Naive thymus-derived CD4-positive, alpha-beta T cell (primary cell): ENCODE results near the gene KCNQ5. TPM values are rescaled to one million over a fixed set of nuclear protein-coding genes. Genes with fewer than 3 reads are reported as not detected.
A peak's percentile ranks its signal among the peaks of the same experiment; 100 is the strongest.

ENCODE experiments used
- ATAC-seq: fragments of 150-1000 bp; cut with Tn5 transposase; 2 replicates; pipeline ENCODE4 v1.10.0; 2021; ENCODE audit warnings: mild to moderate bottlenecking, moderate library complexity
- CTCF ChIA-PET: fragments of 350-600 bp; sonication (Branson Sonifier 250); formaldehyde crosslinking; loops from one replicate; lab custom pipeline; 2021; ENCODE audit warnings: antibody characterized with exemption; lab: Charles Lee
- POLR2A ChIA-PET: fragments of 350-600 bp; sonication (Branson Sonifier 250); formaldehyde crosslinking; loops from one replicate; lab custom pipeline; 2021; ENCODE audit warnings: antibody characterized with exemption, inconsistent platforms; lab: Charles Lee
- DNase-seq, 9 donors: peaks; one replicate each; pipeline versions ENCODE4 v3.0.0 to v3.0.0-alpha.2; 2020 to 2022; ENCODE audit warnings: mixed read lengths in 1 of 9
- H3K27ac ChIP-seq: one replicate; pipeline ENCODE4 v1.7.0; 2013; ENCODE audit warnings: mild to moderate bottlenecking, low read depth, low read length, moderate library complexity
- H3K27me3 ChIP-seq, 2 donors: one replicate each; pipeline ENCODE4 v1.7.0; 2013; ENCODE audit warnings: low read length in 2 of 2, mild to moderate bottlenecking in 2 of 2, moderate library complexity in 2 of 2; ENCODE audit not compliant: control insufficient read depth in 2 of 2, insufficient read depth in 2 of 2
- H3K36me3 ChIP-seq, 3 experiments: 1 replicate in 2 of 3; 2 replicates in 1 of 3; pipeline ENCODE4 v1.7.0; 2013; ENCODE audit warnings: low read length in 3 of 3, mild to moderate bottlenecking in 3 of 3, moderate library complexity in 1 of 3; ENCODE audit not compliant: insufficient read depth in 3 of 3, control insufficient read depth in 2 of 3
- H3K4me1 ChIP-seq, 2 donors: one replicate each; pipeline ENCODE4 v1.7.0; 2013; ENCODE audit warnings: low read length in 2 of 2, mild to moderate bottlenecking in 2 of 2, moderate library complexity in 1 of 2; ENCODE audit not compliant: control insufficient read depth in 2 of 2, insufficient read depth in 2 of 2
- H3K4me3 ChIP-seq: 2 replicates; pipeline ENCODE4 v1.7.0; 2013; ENCODE audit warnings: mild to moderate bottlenecking, low read length
- H3K9me3 ChIP-seq, 3 experiments: 1 replicate in 2 of 3; 2 replicates in 1 of 3; pipeline ENCODE4 v1.7.0; 2013; ENCODE audit warnings: low read length in 3 of 3; ENCODE audit not compliant: control insufficient read depth in 2 of 3
- H3K27ac Mint-ChIP-seq, 9 donors: one replicate each; pipeline ENCODE4 v1.8.0; 2020 to 2022; ENCODE audit warnings: mixed read lengths in 9 of 9, mild to moderate bottlenecking in 8 of 9, moderate library complexity in 5 of 9, inconsistent platforms in 2 of 9
- H3K27me3 Mint-ChIP-seq, 5 donors: one replicate each; pipeline ENCODE4 v1.8.0; 2021 to 2022; ENCODE audit warnings: mixed read lengths in 5 of 5, mild to moderate bottlenecking in 1 of 5
- H3K36me3 Mint-ChIP-seq, 5 donors: one replicate each; pipeline ENCODE4 v1.8.0; 2020 to 2022; ENCODE audit warnings: mixed read lengths in 5 of 5, mild to moderate bottlenecking in 3 of 5, inconsistent platforms in 1 of 5
- H3K4me1 Mint-ChIP-seq, 7 donors: one replicate each; pipeline ENCODE4 v1.8.0; 2020 to 2022; ENCODE audit warnings: mixed read lengths in 7 of 7, mild to moderate bottlenecking in 3 of 7, inconsistent platforms in 1 of 7
- H3K4me3 Mint-ChIP-seq, 10 donors: one replicate each; pipeline ENCODE4 v1.8.0; 2020 to 2022; ENCODE audit warnings: mild to moderate bottlenecking in 10 of 10, mixed read lengths in 10 of 10, moderate library complexity in 6 of 10, inconsistent platforms in 2 of 10
- H3K9me3 Mint-ChIP-seq, 11 donors: one replicate each; pipeline ENCODE4 v1.8.0; 2020 to 2022; ENCODE audit warnings: mixed read lengths in 11 of 11, mild to moderate bottlenecking in 4 of 11, inconsistent platforms in 1 of 11, moderate library complexity in 1 of 11
- intact Hi-C, 2 donors: fragments of 100-400 bp; cut with micrococcal nuclease; formaldehyde crosslinking; loops; one replicate each; pipeline ENCODE4 v1.15.1; 2023
- polyA plus RNA-seq, 2 donors: library from polyadenylated mRNA; unstranded; fragments of 300-500 nt; fragmentation: Illumina TruSeq; gene quantifications; one replicate each; pipeline ENCODE4 v1.2.3, GENCODE V29; 2021
- total RNA-seq, 6 experiments: library from RNA in 5 of 6; stranded (reverse) in 5 of 6; gene quantifications; 1 replicate in 5 of 6; 2 replicates in 1 of 6; pipeline ENCODE4 v1.2.3 and lab custom pipeline; 2021 to 2026

KCNQ5 gene
- total and polyA plus RNA-seq, 7 experiments from 2014 or later, result 2.3 to 18.3 (median 7.2) TPM

DNA sequence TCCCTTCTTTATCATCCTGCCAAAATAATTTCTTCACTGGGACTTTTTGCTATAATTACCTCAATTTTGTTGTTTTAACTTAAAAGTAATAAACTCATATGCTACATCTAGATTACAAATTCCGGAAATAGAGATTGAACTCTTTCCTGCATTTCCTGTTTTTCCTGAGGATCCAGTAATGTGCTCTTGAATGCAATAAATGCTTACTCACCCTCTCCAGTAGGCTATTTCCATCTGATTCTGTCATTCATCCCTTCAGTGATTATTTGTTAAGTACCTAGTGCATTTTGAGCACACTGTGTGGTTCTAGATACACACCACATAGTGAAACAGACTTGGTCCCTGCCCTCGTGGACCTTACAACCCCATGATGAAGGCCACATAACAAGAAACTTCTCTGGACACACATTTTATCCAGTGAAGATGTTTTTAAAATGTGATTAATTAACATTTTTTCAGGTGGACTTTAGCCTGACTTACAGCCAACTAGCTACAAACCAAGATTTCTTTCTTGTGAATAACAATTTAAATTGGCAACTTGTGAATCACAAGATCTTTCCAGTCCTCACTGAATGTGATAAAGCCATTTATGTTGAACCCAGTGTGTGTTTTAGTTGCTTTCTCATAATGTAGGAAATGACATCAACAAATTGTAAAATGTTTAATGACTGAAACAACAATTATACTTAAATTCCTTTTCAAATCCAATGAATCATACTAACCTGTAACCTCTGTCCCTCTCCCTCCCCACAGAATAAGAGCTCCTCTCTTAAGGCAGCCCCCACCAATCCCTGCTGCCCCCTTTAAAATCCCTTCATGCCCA, 331.2 kb downstream of the KCNQ5 start:
- H3K4me1 Mint-ChIP-seq, result peaks cover 0 to 15% (median 9%) of the 10 kb centered on the region in 7 donors
- no peaks in the 10 kb centered on the region for H3K4me1 ChIP-seq
- H3K27ac ChIP-seq, result no peak overlapping the region
- CTCF ChIA-PET, result no interaction called here
- no peaks in the 10 kb centered on the region for H3K27me3 ChIP-seq
- ATAC-seq (no peak), DNase-seq (no peak)
- no peaks in the 10 kb centered on the region for H3K27me3 Mint-ChIP-seq
- no peaks in the 10 kb centered on the region for H3K9me3 Mint-ChIP-seq
- no peak overlapping the region for H3K4me3 Mint-ChIP-seq
- H3K36me3 ChIP-seq, result no peaks in the 10 kb centered on the region
- H3K9me3 ChIP-seq, result no peaks in the 10 kb centered on the region
- intact Hi-C loops, result no loop called here
- H3K27ac Mint-ChIP-seq, result peak overlapping the region in 3 of 9 donors; percentile 42 to 56 (median 45)
- POLR2A ChIA-PET, result no interaction called here
- no peak overlapping the region for H3K4me3 ChIP-seq
- H3K36me3 Mint-ChIP-seq, result no peaks in the 10 kb centered on the region

DNA sequence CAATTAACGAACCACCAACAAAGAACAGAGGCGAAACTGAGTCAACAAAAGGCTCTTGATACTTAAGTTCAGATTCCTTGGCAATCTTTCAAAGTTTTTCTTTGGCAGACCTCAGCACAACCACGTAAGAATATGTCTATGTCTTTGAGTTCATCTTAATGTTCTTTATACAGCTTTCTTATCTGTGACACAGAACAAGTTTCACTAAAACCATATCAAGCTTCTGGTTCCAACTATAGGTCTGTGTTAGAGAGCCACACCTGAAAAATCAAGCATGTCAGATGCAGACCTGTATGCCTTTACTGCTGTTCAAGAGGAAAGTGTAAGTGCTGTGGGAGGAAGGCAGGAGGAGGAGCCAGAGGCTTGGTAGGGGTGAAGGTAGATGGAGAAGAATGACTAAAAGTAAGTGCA, 332.1 kb downstream of the KCNQ5 start:
- peaks cover 0 to 15% (median 9%) of the 10 kb centered on the region in 7 donors for H3K4me1 Mint-ChIP-seq
- ChIA-PET POLR2A (no interaction called here), CTCF (no interaction called here)
- no peaks in the 10 kb centered on the region for H3K27me3 ChIP-seq
- no peaks in the 10 kb centered on the region for H3K4me1 ChIP-seq
- no peaks in the 10 kb centered on the region for H3K9me3 Mint-ChIP-seq
- no peak overlapping the region for H3K27ac ChIP-seq
- no peak for ATAC-seq
- H3K36me3 ChIP-seq, result no peaks in the 10 kb centered on the region
- H3K4me3 Mint-ChIP-seq, result no peak overlapping the region
- H3K27ac Mint-ChIP-seq, result peak overlapping the region in 1 of 9 donors; percentile 13
- H3K4me3 ChIP-seq, result no peak overlapping the region
- H3K27me3 Mint-ChIP-seq, result no peaks in the 10 kb centered on the region
- no peaks in the 10 kb centered on the region for H3K9me3 ChIP-seq
- intact Hi-C loops, result no loop called here
- no peaks in the 10 kb centered on the region for H3K36me3 Mint-ChIP-seq
- DNase-seq, result no peak

DNA sequence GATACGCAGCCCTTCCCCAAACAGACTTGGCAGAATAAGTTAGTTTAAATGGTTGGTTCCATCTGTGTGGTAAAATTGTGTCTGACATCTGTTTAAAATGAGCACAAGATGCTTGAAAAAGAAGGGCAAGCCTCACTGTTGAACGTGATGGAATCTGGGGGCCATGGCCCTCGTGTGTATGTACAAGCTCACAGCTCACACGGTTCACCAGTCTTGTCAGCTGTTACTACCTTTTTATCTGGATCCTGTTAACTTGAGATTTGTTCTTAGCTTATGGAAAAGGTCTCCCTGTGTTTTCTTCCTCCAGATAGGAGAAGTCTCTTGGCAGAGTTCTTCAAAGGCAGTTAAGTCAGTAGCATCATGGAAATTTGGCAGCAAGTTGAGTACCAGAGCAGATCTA, 332.9 kb downstream of the KCNQ5 start:
- intact Hi-C loops, result no loop called here
- no peak overlapping the region for H3K4me3 ChIP-seq
- Mint-ChIP-seq H3K27me3 (no peaks in the 10 kb centered on the region), H3K36me3 (peaks cover 0 to 2% (median 0%) of the 10 kb centered on the region in 5 donors), H3K4me1 (peaks cover 0 to 15% (median 9%) of the 10 kb centered on the region in 7 donors), H3K9me3 (no peaks in the 10 kb centered on the region), H3K4me3 (no peak overlapping the region), H3K27ac (no peak overlapping the region)
- no peaks in the 10 kb centered on the region for H3K9me3 ChIP-seq
- no peaks in the 10 kb centered on the region for H3K36me3 ChIP-seq
- H3K27me3 ChIP-seq, result no peaks in the 10 kb centered on the region
- ChIA-PET CTCF (no interaction called here), POLR2A (no interaction called here)
- no peaks in the 10 kb centered on the region for H3K4me1 ChIP-seq
- H3K27ac ChIP-seq, result no peak overlapping the region
- DNase-seq (no peak), ATAC-seq (no peak)

DNA sequence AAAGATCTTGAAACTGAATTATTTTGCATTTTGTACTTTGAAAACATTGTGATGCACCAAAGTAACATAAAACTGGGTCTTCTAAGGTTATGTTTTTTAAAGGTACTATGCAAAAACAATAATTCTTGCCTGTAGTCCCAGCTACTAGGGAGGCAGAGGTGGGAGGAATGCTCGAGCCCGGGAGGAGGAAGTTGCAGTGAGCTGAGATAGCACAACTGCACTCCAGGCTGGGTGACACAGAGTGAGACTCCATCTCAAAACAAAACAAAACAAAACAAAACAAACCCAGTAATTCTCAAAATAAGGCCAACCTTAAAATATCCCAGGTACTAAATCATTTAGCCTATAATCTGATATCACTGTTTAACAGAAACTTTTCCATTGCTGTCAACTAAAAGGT, 333.8 kb downstream of the KCNQ5 start:
- CTCF ChIA-PET, result no interaction called here
- no peak for DNase-seq

DNA sequence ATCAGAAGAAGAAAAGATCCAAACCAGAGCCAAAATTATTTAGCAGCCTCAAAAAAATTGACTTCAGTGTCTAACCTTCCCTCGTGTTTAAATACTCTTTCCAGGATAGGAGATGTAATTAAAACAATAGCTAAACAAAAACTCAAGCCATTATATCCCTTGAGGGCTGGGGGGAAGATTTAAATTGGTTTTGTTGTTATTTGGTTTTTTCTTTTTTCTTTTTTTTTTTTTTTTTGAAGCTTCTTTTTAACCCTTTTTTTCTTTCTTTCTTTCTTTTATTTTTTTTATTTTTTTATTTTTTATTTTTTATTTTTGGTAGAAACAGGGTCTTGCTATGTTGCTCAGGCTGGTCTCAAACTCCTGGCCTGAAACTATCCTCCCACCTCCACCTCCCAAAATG, 334.4 kb downstream of the KCNQ5 start:
- intact Hi-C loops, result no loop called here
- H3K27ac ChIP-seq, result no peak overlapping the region
- no peaks in the 10 kb centered on the region for H3K27me3 ChIP-seq
- Mint-ChIP-seq H3K27me3 (no peaks in the 10 kb centered on the region), H3K4me3 (no peak overlapping the region), H3K4me1 (peaks cover 0 to 15% (median 9%) of the 10 kb centered on the region in 7 donors), H3K9me3 (no peaks in the 10 kb centered on the region), H3K27ac (no peak overlapping the region), H3K36me3 (peaks cover 0 to 6% (median 0%) of the 10 kb centered on the region in 5 donors)
- no peaks in the 10 kb centered on the region for H3K9me3 ChIP-seq
- H3K4me3 ChIP-seq, result no peak overlapping the region
- H3K36me3 ChIP-seq, result no peaks in the 10 kb centered on the region
- H3K4me1 ChIP-seq, result no peaks in the 10 kb centered on the region
- DNase-seq (no peak), ATAC-seq (no peak)
- POLR2A ChIA-PET, result no interaction called here
- CTCF ChIA-PET, result no interaction called here

More for the DNA sequence above, 333.8 kb downstream of the KCNQ5 start:
- no peaks in the 10 kb centered on the region for H3K9me3 Mint-ChIP-seq
- Histone ChIP-seq H3K4me3 (no peak overlapping the region), H3K36me3 (no peaks in the 10 kb centered on the region), H3K27ac (no peak overlapping the region), H3K9me3 (no peaks in the 10 kb centered on the region), H3K4me1 (no peaks in the 10 kb centered on the region), H3K27me3 (no peaks in the 10 kb centered on the region)
- H3K4me1 Mint-ChIP-seq, result peaks cover 0 to 15% (median 9%) of the 10 kb centered on the region in 7 donors
- POLR2A ChIA-PET, result no interaction called here
- ATAC-seq, result no peak
- H3K36me3 Mint-ChIP-seq, result peaks cover 0 to 6% (median 0%) of the 10 kb centered on the region in 5 donors
- no peak overlapping the region for H3K27ac Mint-ChIP-seq
- H3K4me3 Mint-ChIP-seq, result no peak overlapping the region
- intact Hi-C loops, result no loop called here
- no peaks in the 10 kb centered on the region for H3K27me3 Mint-ChIP-seq

DNA sequence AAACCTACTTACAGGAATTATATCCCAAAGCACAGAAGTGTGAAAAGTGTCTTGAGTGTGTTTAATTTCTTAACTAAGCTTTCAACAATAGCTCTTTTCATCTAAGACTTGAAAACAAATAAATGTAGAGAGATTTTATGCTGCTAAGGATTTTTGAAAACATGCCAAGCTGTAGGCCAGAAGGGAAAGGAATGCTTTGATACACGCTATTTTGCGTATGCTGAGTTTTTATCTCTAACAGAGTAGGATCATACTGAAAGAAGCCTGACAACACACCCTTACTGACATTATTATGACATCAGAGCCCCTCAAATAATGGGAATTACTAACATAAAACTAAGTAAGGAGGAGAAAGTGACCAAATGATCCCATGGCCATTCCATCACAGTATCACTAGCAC, 338.0 kb downstream of the KCNQ5 start:
- Histone ChIP-seq H3K27ac (no peak overlapping the region), H3K4me3 (no peak overlapping the region), H3K27me3 (no peaks in the 10 kb centered on the region), H3K9me3 (no peaks in the 10 kb centered on the region), H3K4me1 (no peaks in the 10 kb centered on the region), H3K36me3 (no peaks in the 10 kb centered on the region)
- Mint-ChIP-seq H3K4me3 (no peak overlapping the region), H3K36me3 (peaks cover 0 to 6% (median 0%) of the 10 kb centered on the region in 5 donors), H3K27me3 (no peaks in the 10 kb centered on the region), H3K9me3 (no peaks in the 10 kb centered on the region), H3K27ac (no peak overlapping the region), H3K4me1 (peaks cover 0 to 7% (median 0%) of the 10 kb centered on the region in 7 donors)
- ChIA-PET CTCF (interaction anchor here (0.7 kb wide), 1 partner anchor 18 kb away, joined by 3 read pairs; no protein-coding TSS in a partner anchor), POLR2A (no interaction called here)
- ATAC-seq (no peak), DNase-seq (no peak)
- intact Hi-C loops, result no loop called here

DNA sequence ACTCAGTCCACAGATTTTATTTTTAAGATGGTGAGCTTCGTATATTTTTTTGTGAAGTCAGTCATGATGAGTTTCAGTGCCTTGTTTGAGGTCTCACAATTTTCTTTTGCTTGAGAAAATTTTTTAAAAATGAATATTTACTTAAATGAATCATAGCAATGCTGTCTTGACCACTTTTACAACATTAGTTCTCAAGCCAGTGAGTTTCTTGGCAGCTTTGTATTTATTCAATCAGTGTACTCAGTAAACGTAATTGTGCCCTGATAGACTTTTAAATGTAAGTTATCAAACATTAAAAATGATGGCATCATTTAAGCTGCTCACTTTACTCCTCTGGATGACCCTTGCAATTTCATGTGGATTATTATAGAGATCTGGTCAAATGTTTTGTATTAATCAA, 342.1 kb downstream of the KCNQ5 start:
- Histone ChIP-seq H3K27ac (no peak overlapping the region), H3K36me3 (no peaks in the 10 kb centered on the region), H3K4me3 (no peak overlapping the region), H3K27me3 (no peaks in the 10 kb centered on the region), H3K9me3 (no peaks in the 10 kb centered on the region), H3K4me1 (no peaks in the 10 kb centered on the region)
- CTCF ChIA-PET, result no interaction called here
- H3K4me1 Mint-ChIP-seq, result peaks cover 0 to 1% (median 0%) of the 10 kb centered on the region in 7 donors
- ATAC-seq (no peak), DNase-seq (no peak)
- no peak overlapping the region for H3K27ac Mint-ChIP-seq
- peaks cover 0 to 16% (median 2%) of the 10 kb centered on the region in 5 donors for H3K36me3 Mint-ChIP-seq
- H3K9me3 Mint-ChIP-seq, result no peaks in the 10 kb centered on the region
- no peaks in the 10 kb centered on the region for H3K27me3 Mint-ChIP-seq
- intact Hi-C loops, result no loop called here
- H3K4me3 Mint-ChIP-seq, result no peak overlapping the region
- POLR2A ChIA-PET, result no interaction called here
